Tracheal epithelial cell (primary cell): ENCODE measurements around the gene CTH. TPM values are rescaled to one million over a fixed set of nuclear protein-coding genes. Genes with fewer than 3 reads are reported as not detected.

Source experiments
- total RNA-seq: library from RNA; depleted of rRNA; stranded (reverse); fragments of >200 nt; gene quantifications from 2 replicates; pipeline ENCODE4 v1.2.1, GENCODE V29; 2014

CTH gene
- 6.0 and 16.4 TPM in 2 replicates for total RNA-seq

DNA sequence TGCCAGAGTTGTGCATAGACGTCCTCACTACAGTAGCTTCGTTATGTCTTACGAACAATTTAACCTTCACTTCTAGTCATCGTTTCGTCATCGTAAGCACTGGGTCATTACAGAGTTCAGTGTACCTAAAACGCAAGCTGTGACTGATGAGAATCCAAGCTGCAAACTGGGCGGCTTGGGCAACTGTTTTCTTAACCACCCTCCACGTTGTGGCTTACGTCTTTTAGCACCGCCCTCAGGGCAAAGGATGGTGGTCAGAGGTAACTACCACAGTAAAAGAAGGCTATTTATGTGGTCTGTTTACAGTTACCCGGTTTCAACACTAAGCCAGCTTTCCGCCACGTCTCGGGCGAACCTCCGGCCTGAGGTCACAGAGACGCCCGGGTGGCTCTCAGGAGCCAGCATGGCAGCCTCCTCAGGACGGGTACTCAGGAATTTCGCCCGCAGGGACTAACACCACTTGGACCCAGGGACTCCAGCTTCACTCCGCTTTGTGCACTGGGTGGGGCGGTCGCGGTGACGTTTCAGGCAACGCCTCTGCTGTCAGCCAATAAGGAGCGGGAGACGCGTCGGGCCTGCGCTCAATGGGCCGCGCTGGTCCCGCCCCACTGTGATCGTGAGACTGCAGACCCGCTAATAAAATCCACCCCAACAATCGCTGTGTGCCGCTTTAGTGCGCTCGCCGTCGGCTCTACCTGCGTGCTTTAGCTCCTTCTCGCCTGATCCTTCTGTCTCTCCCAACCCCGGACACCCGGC, at the start of gene CTH:
Gene CTH (plus strand): TSS at position 665 of the 756 bp plus-strand sequence. CDS start 148 bp downstream, outside the sequence.

Other genes starting within 250 kb of the CTH start
- 17.1 and 22.4 TPM in 2 replicates for gene LRRC40, start 205.7 kb upstream of the CTH start, total RNA-seq
- 58.1 and 61.6 TPM in 2 replicates for gene SRSF11, start 189.9 kb upstream of the CTH start, total RNA-seq
- 19.3 and 20.5 TPM in 2 replicates for gene ANKRD13C, start 56.5 kb upstream of the CTH start, total RNA-seq